Stimulated activated CD8-positive, alpha-beta memory T cell treated with anti-CD3 and anti-CD28 coated beads, Interleukin-4, amount 100 ng/mL, for 48 hours (primary cell): Measurements from ENCODE around the gene MAOA.
"Not testable (repeated sequence)": the region's sequence is repeated elsewhere in the genome, so short reads cannot be mapped to it uniquely, and the experiment has no call there.

Experiments used
- DNase-seq: peaks from one replicate; pipeline ENCODE4 v3.0.0-alpha.2; 2020

Gene MAOA

GRCh38 chrX:43664258-43664657 is 8.2 kb downstream of the MAOA start:
- DNase-seq, result no peak

GRCh38 chrX:43664708-43665107 is 8.6 kb downstream of the MAOA start:
- no peak for DNase-seq

- DNase-seq, result no peak
Measured at GRCh38 chrX:43666311-43666912, 10.3 kb downstream of the MAOA start.

GRCh38 chrX:43675965-43676628 is 20.0 kb downstream of the MAOA start:
- not testable (repeated sequence) for DNase-seq

- DNase-seq, result no peak
Measured at GRCh38 chrX:43676971-43677572, 21.0 kb downstream of the MAOA start.

GRCh38 chrX:43677993-43678392 is 21.9 kb downstream of the MAOA start:
- no peak for DNase-seq

- DNase-seq, result no peak
Measured at GRCh38 chrX:43679058-43679457, 23.0 kb downstream of the MAOA start.

- DNase-seq, result no peak
Measured at GRCh38 chrX:43679778-43680177, 23.7 kb downstream of the MAOA start.

- DNase-seq, result no peak
Measured at GRCh38 chrX:43682726-43683125, 26.6 kb downstream of the MAOA start.

- DNase-seq, result no peak
Measured at GRCh38 chrX:43685221-43685620, 29.1 kb downstream of the MAOA start.

- DNase-seq, result no peak
Measured at GRCh38 chrX:43688586-43688985, 32.5 kb downstream of the MAOA start.

- no peak for DNase-seq
Measured at GRCh38 chrX:43693602-43694406, 37.7 kb downstream of the MAOA start.

- no peak for DNase-seq
Measured at GRCh38 chrX:43699475-43699874, 43.4 kb downstream of the MAOA start.

GRCh38 chrX:43702079-43702524 is 46.0 kb downstream of the MAOA start:
- no peak for DNase-seq

- DNase-seq, result no peak
Measured at GRCh38 chrX:43702660-43703059, 46.6 kb downstream of the MAOA start.

GRCh38 chrX:43703211-43703791 is 47.2 kb downstream of the MAOA start:
- no peak for DNase-seq

- no peak for DNase-seq
Measured at GRCh38 chrX:43706786-43707370, 50.8 kb downstream of the MAOA start.

GRCh38 chrX:43707812-43708548 is 51.9 kb downstream of the MAOA start:
- DNase-seq, result no peak

- no peak for DNase-seq
Measured at GRCh38 chrX:43716144-43716543, 60.0 kb downstream of the MAOA start.

- DNase-seq, result no peak
Measured at GRCh38 chrX:43716696-43717095, 60.6 kb downstream of the MAOA start.

- no peak for DNase-seq
Measured at GRCh38 chrX:43717161-43717560, 61.1 kb downstream of the MAOA start.

GRCh38 chrX:43718081-43718480 is 62.0 kb downstream of the MAOA start:
- DNase-seq, result no peak
